GM21786 (cell line): ENCODE measurements around the gene AP3M1.
"Not testable (repeated sequence)": the region's sequence is repeated elsewhere in the genome, so short reads cannot be mapped to it uniquely, and the experiment has no call there.

Experiments used
- ATAC-seq: cut with Tn5 transposase; IDR thresholded peaks from one replicate; pipeline ENCODE4 v1.9.1; 2021; ENCODE audit not compliant: unreplicated experiment

Gene AP3M1

GRCh38 chr10:74150204-74150989 lies at the start of gene AP3M1:
Gene AP3M1, minus strand, starts transcription at chr10:74150828. Its CDS starts 12,449 bp downstream, at chr10:74138379.
- ATAC-seq: peak; percentile 35

GRCh38 chr10:74199315-74199714 lies 48.7 kb upstream of the AP3M1 start:
- no peak for ATAC-seq

GRCh38 chr10:74194999-74195398 lies 44.4 kb upstream of the AP3M1 start:
- no peak for ATAC-seq

GRCh38 chr10:74194545-74194944 lies 43.9 kb upstream of the AP3M1 start:
- ATAC-seq: no peak

GRCh38 chr10:74190494-74190893 lies 39.9 kb upstream of the AP3M1 start:
- no peak for ATAC-seq

GRCh38 chr10:74189999-74190421 lies 39.4 kb upstream of the AP3M1 start:
- peak; percentile 80 for ATAC-seq

GRCh38 chr10:74188617-74189016 lies 38.0 kb upstream of the AP3M1 start:
- ATAC-seq: not testable (repeated sequence)

GRCh38 chr10:74187237-74187636 lies 36.6 kb upstream of the AP3M1 start:
- no peak for ATAC-seq

GRCh38 chr10:74186678-74187077 lies 36.0 kb upstream of the AP3M1 start:
- no peak for ATAC-seq

- ATAC-seq: no peak
Observed at GRCh38 chr10:74179111-74179710, 28.6 kb upstream of the AP3M1 start.

GRCh38 chr10:74178042-74178791 lies 27.6 kb upstream of the AP3M1 start:
- ATAC-seq: no peak

- peak; percentile 15 for ATAC-seq
Observed at GRCh38 chr10:74177140-74177677, 26.6 kb upstream of the AP3M1 start.

- ATAC-seq: peak; percentile 85
Observed at GRCh38 chr10:74176380-74177139, 25.9 kb upstream of the AP3M1 start.

GRCh38 chr10:74175510-74176379 lies 25.1 kb upstream of the AP3M1 start:
- ATAC-seq: no peak

- ATAC-seq: no peak
Observed at GRCh38 chr10:74174521-74174920, 23.9 kb upstream of the AP3M1 start.

- no peak for ATAC-seq
Observed at GRCh38 chr10:74171625-74172024, 21.0 kb upstream of the AP3M1 start.

- no peak for ATAC-seq
Observed at GRCh38 chr10:74167443-74167842, 16.8 kb upstream of the AP3M1 start.

GRCh38 chr10:74165530-74165901 lies 14.9 kb upstream of the AP3M1 start:
- no peak for ATAC-seq

- ATAC-seq: no peak
Observed at GRCh38 chr10:74164716-74165529, 14.3 kb upstream of the AP3M1 start.
